ENCODE measurements around the gene PNPLA1.

DNA sequence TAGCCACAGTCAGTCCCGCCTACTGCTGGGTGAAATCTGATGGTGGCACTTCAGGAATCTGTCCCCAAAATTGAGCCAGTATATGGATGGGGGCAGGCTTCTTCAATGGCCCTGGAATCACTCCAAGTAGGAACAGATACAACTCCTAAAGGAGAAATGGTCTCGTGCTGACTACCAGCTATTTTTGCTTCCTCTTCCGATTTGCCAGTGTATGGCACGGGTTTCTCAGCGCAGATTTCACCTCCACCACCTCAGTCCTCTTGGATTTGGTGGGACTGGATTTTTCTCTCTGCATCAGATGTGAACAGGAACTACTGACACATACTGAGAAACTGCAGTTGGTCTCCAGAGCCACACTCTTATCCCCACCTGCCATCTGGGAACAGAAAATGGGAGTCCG is 27.2 kb downstream of the PNPLA1 start:
- TF ChIP-seq GATA3 (IDR thresholded peaks at IDR 0.05; ENCODE audit: low read depth, low read length) = no peak
- TF ChIP-seq GATA2 (IDR thresholded peaks at IDR 0.05; ENCODE audit: low read depth, low read length) = no peak

Data from SH-SY5Y (cell line).